Neural progenitor cell (in vitro differentiated cells): ENCODE measurements around the gene DCUN1D1. TPM values are rescaled to one million over a fixed set of nuclear protein-coding genes. Genes with fewer than 3 reads are reported as not detected.

Source experiments
- DNase-seq: peaks from one replicate; pipeline ENCODE4 v3.0.0-alpha.2; 2016; ENCODE audit warnings: low spot score
- H2AFZ ChIP-seq: fragments of 200-600 bp; sonication (generic); replicated peaks from 2 replicates; pipeline ENCODE4 v1.6.1; 2016; ENCODE audit warnings: antibody characterized with exemption
- H3F3A ChIP-seq: fragments of 200-600 bp; sonication (generic); 2 replicates; pipeline ENCODE4 v1.6.1; 2016; ENCODE audit warnings: antibody characterized with exemption, low read depth
- H3K27ac ChIP-seq: fragments of 200-600 bp; sonication (generic); 2 replicates; pipeline ENCODE4 v1.5.1; 2016; ENCODE audit warnings: mild to moderate bottlenecking
- H3K27me3 ChIP-seq: fragments of 200-600 bp; sonication (generic); 2 replicates; pipeline ENCODE4 v1.6.1; 2016; ENCODE audit warnings: mild to moderate bottlenecking, moderate library complexity
- H3K36me3 ChIP-seq: fragments of 200-600 bp; sonication (generic); 2 replicates; pipeline ENCODE4 v1.5.1; 2016
- H3K4me1 ChIP-seq: fragments of 200-600 bp; sonication (generic); 2 replicates; pipeline ENCODE4 v1.6.1; 2016; ENCODE audit warnings: mixed run types
- H3K4me2 ChIP-seq: fragments of 200-600 bp; sonication (generic); 2 replicates; pipeline ENCODE4 v1.6.1; 2016
- H3K4me3 ChIP-seq: fragments of 200-600 bp; sonication (generic); 2 replicates; pipeline ENCODE4 v1.5.1; 2016
- H3K79me2 ChIP-seq: fragments of 200-600 bp; sonication (generic); 2 replicates; pipeline ENCODE4 v1.6.1; 2016; ENCODE audit warnings: low read depth
- H3K9ac ChIP-seq: fragments of 200-600 bp; sonication (generic); 2 replicates; pipeline ENCODE4 v1.6.1; 2016
- H3K9me3 ChIP-seq: fragments of 200-600 bp; sonication (generic); 2 replicates; pipeline ENCODE4 v1.5.1; 2016; ENCODE audit warnings: low read depth
- H4K20me1 ChIP-seq: fragments of 200-600 bp; sonication (generic); 2 replicates; pipeline ENCODE4 v1.6.1; 2016; ENCODE audit warnings: low read depth
- H3K27ac Mint-ChIP-seq: 3 replicates; pipeline ENCODE4 v1.8.0; 2021; ENCODE audit warnings: mixed read lengths
- H3K27me3 Mint-ChIP-seq: 2 replicates; pipeline ENCODE4 v1.8.0; 2022; ENCODE audit warnings: low read depth, mild to moderate bottlenecking, inconsistent platforms, moderate library complexity, mixed read lengths; ENCODE audit not compliant: insufficient read depth
- H3K36me3 Mint-ChIP-seq: 3 replicates; pipeline ENCODE4 v1.8.0; 2021; ENCODE audit warnings: mixed read lengths
- H3K4me1 Mint-ChIP-seq: 3 replicates; pipeline ENCODE4 v1.8.0; 2021; ENCODE audit warnings: mixed read lengths
- H3K4me3 Mint-ChIP-seq: 3 replicates; pipeline ENCODE4 v1.8.0; 2021; ENCODE audit warnings: mild to moderate bottlenecking, moderate library complexity, mixed read lengths
- H3K9me3 Mint-ChIP-seq: 3 replicates; pipeline ENCODE4 v1.8.0; 2020; ENCODE audit warnings: mixed read lengths
- CTCF ChIP-seq: fragments of 200-600 bp; sonication (generic); IDR thresholded peaks from 2 replicates; pipeline ENCODE4 v1.5.1; 2017; ENCODE audit warnings: antibody characterized with exemption, mild to moderate bottlenecking
- EZH2 ChIP-seq: fragments of 200-600 bp; sonication (generic); IDR thresholded peaks from 2 replicates; pipeline ENCODE4 v1.6.1; 2017; ENCODE audit warnings: antibody characterized with exemption, mild to moderate bottlenecking, moderate library complexity
- EZH2phosphoT487 ChIP-seq: fragments of 200-600 bp; sonication (generic); IDR thresholded peaks from 2 replicates; pipeline ENCODE4 v1.6.1; 2017; ENCODE audit warnings: antibody characterized with exemption
- total RNA-seq: library from RNA; depleted of rRNA; stranded (reverse); fragments of >200 nt; gene quantifications from 2 replicates; pipeline ENCODE4 v1.2.3, GENCODE V29; 2015; ENCODE audit warnings: low replicate concordance

DCUN1D1 gene
- total RNA-seq, 1 donor from 2014 or later = 63.6 TPM

GRCh38 chr3:182905623-182906022 lies 74.7 kb downstream of the DCUN1D1 start:
- Mint-ChIP-seq H3K27me3 (peaks cover 2% of the 10 kb centered on the region), H3K27ac (no peak overlapping the region), H3K9me3 (no peaks in the 10 kb centered on the region), H3K4me3 (no peak overlapping the region), H3K4me1 (no peaks in the 10 kb centered on the region), H3K36me3 (peaks cover 6% of the 10 kb centered on the region)
- Histone ChIP-seq H3F3A (no peaks in the 10 kb centered on the region), H3K36me3 (no peaks in the 10 kb centered on the region), H2AFZ (no peak overlapping the region), H3K4me1 (no peaks in the 10 kb centered on the region), H3K4me2 (no peak overlapping the region), H3K4me3 (no peak overlapping the region), H3K27me3 (no peaks in the 10 kb centered on the region), H3K79me2 (no peaks in the 10 kb centered on the region), H3K9me3 (no peaks in the 10 kb centered on the region), H3K9ac (no peak overlapping the region), H4K20me1 (no peaks in the 10 kb centered on the region), H3K27ac (no peak overlapping the region)
- DNase-seq = no peak
- no peak for TF ChIP-seq EZH2
- no peak for TF ChIP-seq CTCF
- TF ChIP-seq EZH2phosphoT487 = no peak

- H3K4me2 ChIP-seq = no peak overlapping the region
- H4K20me1 ChIP-seq = no peaks in the 10 kb centered on the region
- Mint-ChIP-seq H3K27ac (no peak overlapping the region), H3K36me3 (peaks cover 6% of the 10 kb centered on the region), H3K4me3 (no peak overlapping the region), H3K9me3 (no peaks in the 10 kb centered on the region), H3K27me3 (no peaks in the 10 kb centered on the region), H3K4me1 (no peaks in the 10 kb centered on the region)
- H3K9ac ChIP-seq = no peak overlapping the region
- H3K4me1 ChIP-seq = no peaks in the 10 kb centered on the region
- H3K27me3 ChIP-seq = no peaks in the 10 kb centered on the region
- no peak overlapping the region for H3K4me3 ChIP-seq
- H3K27ac ChIP-seq = peak overlapping the region; percentile 27
- no peaks in the 10 kb centered on the region for H3K79me2 ChIP-seq
- TF ChIP-seq CTCF (peak; percentile 21), EZH2phosphoT487 (no peak)
- no peaks in the 10 kb centered on the region for H3K36me3 ChIP-seq
- no peak for DNase-seq
- no peaks in the 10 kb centered on the region for H3K9me3 ChIP-seq
- no peaks in the 10 kb centered on the region for H3F3A ChIP-seq
- no peak overlapping the region for H2AFZ ChIP-seq
These were observed 76.2 kb downstream of the DCUN1D1 start for GRCh38 chr3:182904164-182904563.

- no peaks in the 10 kb centered on the region for H3K27me3 Mint-ChIP-seq
- Histone ChIP-seq H3K79me2 (no peaks in the 10 kb centered on the region), H3F3A (peaks cover 5% of the 10 kb centered on the region), H3K4me2 (no peak overlapping the region), H3K27me3 (no peaks in the 10 kb centered on the region), H3K9ac (no peak overlapping the region), H3K27ac (no peak overlapping the region), H2AFZ (no peak overlapping the region), H3K4me1 (no peaks in the 10 kb centered on the region), H3K36me3 (peaks cover 12% of the 10 kb centered on the region), H3K9me3 (no peaks in the 10 kb centered on the region), H3K4me3 (no peak overlapping the region), H4K20me1 (no peaks in the 10 kb centered on the region)
- TF ChIP-seq EZH2phosphoT487 (no peak), CTCF (no peak), EZH2 (no peak)
- no peaks in the 10 kb centered on the region for H3K4me1 Mint-ChIP-seq
- no peaks in the 10 kb centered on the region for H3K9me3 Mint-ChIP-seq
- H3K27ac Mint-ChIP-seq = no peak overlapping the region
- no peak overlapping the region for H3K4me3 Mint-ChIP-seq
- H3K36me3 Mint-ChIP-seq = peaks cover 6% of the 10 kb centered on the region
- no peak for DNase-seq
These were observed 78.1 kb downstream of the DCUN1D1 start for GRCh38 chr3:182902236-182902635.

GRCh38 chr3:182896553-182896952 lies 83.8 kb downstream of the DCUN1D1 start:
- H3K27ac Mint-ChIP-seq = no peak overlapping the region
- H3K4me1 ChIP-seq = no peaks in the 10 kb centered on the region
- no peaks in the 10 kb centered on the region for H3K79me2 ChIP-seq
- no peaks in the 10 kb centered on the region for H3K27me3 ChIP-seq
- peaks cover 13% of the 10 kb centered on the region for H3K36me3 Mint-ChIP-seq
- no peak for DNase-seq
- H3K4me1 Mint-ChIP-seq = no peaks in the 10 kb centered on the region
- H3K9ac ChIP-seq = no peak overlapping the region
- no peak overlapping the region for H2AFZ ChIP-seq
- H4K20me1 ChIP-seq = no peaks in the 10 kb centered on the region
- no peak overlapping the region for H3K4me3 ChIP-seq
- H3K9me3 Mint-ChIP-seq = no peaks in the 10 kb centered on the region
- TF ChIP-seq CTCF (no peak), EZH2phosphoT487 (no peak), EZH2 (no peak)
- H3K27me3 Mint-ChIP-seq = peaks cover 2% of the 10 kb centered on the region
- no peak overlapping the region for H3K4me3 Mint-ChIP-seq
- peaks cover 12% of the 10 kb centered on the region for H3K36me3 ChIP-seq
- H3F3A ChIP-seq = peaks cover 5% of the 10 kb centered on the region
- H3K9me3 ChIP-seq = no peaks in the 10 kb centered on the region
- H3K27ac ChIP-seq = no peak overlapping the region
- no peak overlapping the region for H3K4me2 ChIP-seq
